HG03432 (cell line): Measurements from ENCODE around the gene IPPK.

ENCODE experiments used
- ATAC-seq: cut with Tn5 transposase; IDR thresholded peaks from one replicate; pipeline ENCODE4 v1.9.1; 2021; ENCODE audit warnings: mild to moderate bottlenecking, moderate library complexity; ENCODE audit not compliant: unreplicated experiment

IPPK gene

GRCh38 chr9:92669890-92670708 lies at the start of gene IPPK:
Gene IPPK (minus strand): TSS chr9:92670131. CDS start chr9:92669988, 143 bp downstream.
- ATAC-seq = peak; percentile 94

- ATAC-seq = no peak
Observed at GRCh38 chr9:92719028-92719647, 49.2 kb upstream of the IPPK start.

GRCh38 chr9:92718086-92719001 lies 48.4 kb upstream of the IPPK start:
- ATAC-seq = no peak

GRCh38 chr9:92717201-92718085 lies 47.5 kb upstream of the IPPK start:
- no peak for ATAC-seq

- no peak for ATAC-seq
Observed at GRCh38 chr9:92716557-92716956, 46.6 kb upstream of the IPPK start.

GRCh38 chr9:92715488-92716231 lies 45.7 kb upstream of the IPPK start:
- ATAC-seq = no peak

- no peak for ATAC-seq
Observed at GRCh38 chr9:92714787-92715487, 45.0 kb upstream of the IPPK start.

- ATAC-seq = no peak
Observed at GRCh38 chr9:92714016-92714415, 44.1 kb upstream of the IPPK start.

- ATAC-seq = no peak
Observed at GRCh38 chr9:92713528-92713927, 43.6 kb upstream of the IPPK start.

- ATAC-seq = no peak
Observed at GRCh38 chr9:92712767-92713166, 42.8 kb upstream of the IPPK start.

- no peak for ATAC-seq
Observed at GRCh38 chr9:92711844-92712243, 41.9 kb upstream of the IPPK start.

- no peak for ATAC-seq
Observed at GRCh38 chr9:92711146-92711545, 41.2 kb upstream of the IPPK start.

GRCh38 chr9:92710368-92710767 lies 40.4 kb upstream of the IPPK start:
- no peak for ATAC-seq

- ATAC-seq = no peak
Observed at GRCh38 chr9:92709954-92710353, 40.0 kb upstream of the IPPK start.

- no peak for ATAC-seq
Observed at GRCh38 chr9:92709240-92709639, 39.3 kb upstream of the IPPK start.

GRCh38 chr9:92707530-92707929 lies 37.6 kb upstream of the IPPK start:
- no peak for ATAC-seq

- ATAC-seq = peak; percentile 73
Observed at GRCh38 chr9:92706218-92706940, 36.4 kb upstream of the IPPK start.

GRCh38 chr9:92704528-92704927 lies 34.6 kb upstream of the IPPK start:
- no peak for ATAC-seq
